HepG2 (cell line): ENCODE measurements around the gene NPHP4.
"Not testable (repeated sequence)": the region's sequence is repeated elsewhere in the genome, so short reads cannot be mapped to it uniquely, and the experiment has no call there.

Source experiments
- KDM4B ChIP-seq: sonication (generic); formaldehyde crosslinking; IDR thresholded peaks from 2 replicates; pipeline ENCODE4 v1.4.0; 2020; ENCODE audit warnings: missing genetic modification reagents
- NR2F6 ChIP-seq, 2 experiments: IDR thresholded peaks; 2 replicates each; pipeline ENCODE4 v1.6.1; 2016; ENCODE audit warnings: antibody characterized with exemption in 1 of 2, mild to moderate bottlenecking in 1 of 2
- REXO4 ChIP-seq: sonication (generic); formaldehyde crosslinking; IDR thresholded peaks from 2 replicates; pipeline ENCODE4 v1.8.0; 2022; ENCODE audit warnings: missing genetic modification reagents, mild to moderate bottlenecking, borderline replicate concordance
- SIN3A ChIP-seq: IDR thresholded peaks from 2 replicates; pipeline ENCODE4 v1.6.1; 2011; ENCODE audit warnings: low read depth, mild to moderate bottlenecking, control low read depth, low read length, borderline replicate concordance
- TAF1 ChIP-seq: sonication (generic); formaldehyde crosslinking; IDR thresholded peaks from 2 replicates; pipeline ENCODE4 v1.4.0; 2020; ENCODE audit warnings: missing genetic modification reagents
- TARDBP ChIP-seq: sonication (generic); formaldehyde crosslinking; IDR thresholded peaks from 2 replicates; pipeline ENCODE4 v1.8.0; 2022; ENCODE audit warnings: mild to moderate bottlenecking, missing genetic modification reagents
- TCF7L2 ChIP-seq: IDR thresholded peaks from 2 replicates; pipeline ENCODE4 v1.6.1; 2011; ENCODE audit warnings: mild to moderate bottlenecking, low read depth, low read length, moderate library complexity
- ZNF224 ChIP-seq: sonication (generic); formaldehyde crosslinking; IDR thresholded peaks from 2 replicates; pipeline ENCODE4 v1.5.0; 2020; ENCODE audit warnings: mild to moderate bottlenecking, missing genetic modification reagents
- ZNF468 ChIP-seq: sonication (generic); formaldehyde crosslinking; IDR thresholded peaks from 2 replicates; pipeline ENCODE4 v1.8.0; 2022; ENCODE audit warnings: mild to moderate bottlenecking, moderate library complexity, missing genetic modification reagents
- ZNF747 ChIP-seq: sonication (generic); formaldehyde crosslinking; IDR thresholded peaks from 2 replicates; pipeline ENCODE4 v1.8.1; 2023; ENCODE audit warnings: missing genetic modification reagents, mild to moderate bottlenecking, borderline replicate concordance
- TF ChIP-seq, protein P1 (sequence below): sonication (generic); formaldehyde crosslinking; IDR thresholded peaks from 2 replicates; pipeline ENCODE4 v1.5.0; 2020; ENCODE audit warnings: mild to moderate bottlenecking, missing genetic modification reagents, moderate library complexity

DNA sequence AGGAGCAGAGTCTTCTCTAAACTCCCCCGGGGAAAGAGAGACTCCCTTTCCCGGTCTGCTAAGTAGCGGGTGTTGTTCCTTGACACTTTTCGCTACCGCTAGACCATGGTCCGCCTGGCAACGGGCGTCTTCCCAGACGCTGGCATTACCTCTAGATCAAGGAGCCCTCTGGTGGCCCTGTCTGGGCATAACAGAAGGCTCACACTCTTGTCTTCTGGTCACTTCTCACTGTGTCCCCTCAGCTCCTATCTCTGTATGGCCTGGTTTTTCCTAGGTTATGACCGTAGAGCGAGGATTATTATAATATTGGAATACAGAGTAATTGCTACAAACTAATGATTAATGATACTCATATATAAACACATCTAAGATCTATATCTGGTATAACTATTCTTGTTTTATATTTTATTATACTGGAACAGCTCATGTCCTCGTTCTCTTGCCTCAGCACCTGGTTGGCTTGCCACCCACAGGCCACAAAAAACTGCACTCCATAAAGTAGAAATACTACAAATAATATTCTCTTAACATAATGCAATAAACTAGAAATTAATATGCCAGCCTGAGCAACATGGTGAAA is 98.4 kb downstream of the NPHP4 start:
- TF ChIP-seq TAF1 (CRISPR knock-in tag); TARDBP; ZNF468 (CRISPR knock-in tag); TCF7L2; KDM4B (CRISPR knock-in tag); SIN3A; ZNF747 (CRISPR knock-in tag); NR2F6 (IDR thresholded peaks at IDR 0.05); NR2F6 (CRISPR knock-in tag; IDR thresholded peaks at IDR 0.05); ZNF224 (CRISPR knock-in tag); REXO4 (CRISPR knock-in tag): not testable (repeated sequence)
- TF ChIP-seq, protein P1, sequence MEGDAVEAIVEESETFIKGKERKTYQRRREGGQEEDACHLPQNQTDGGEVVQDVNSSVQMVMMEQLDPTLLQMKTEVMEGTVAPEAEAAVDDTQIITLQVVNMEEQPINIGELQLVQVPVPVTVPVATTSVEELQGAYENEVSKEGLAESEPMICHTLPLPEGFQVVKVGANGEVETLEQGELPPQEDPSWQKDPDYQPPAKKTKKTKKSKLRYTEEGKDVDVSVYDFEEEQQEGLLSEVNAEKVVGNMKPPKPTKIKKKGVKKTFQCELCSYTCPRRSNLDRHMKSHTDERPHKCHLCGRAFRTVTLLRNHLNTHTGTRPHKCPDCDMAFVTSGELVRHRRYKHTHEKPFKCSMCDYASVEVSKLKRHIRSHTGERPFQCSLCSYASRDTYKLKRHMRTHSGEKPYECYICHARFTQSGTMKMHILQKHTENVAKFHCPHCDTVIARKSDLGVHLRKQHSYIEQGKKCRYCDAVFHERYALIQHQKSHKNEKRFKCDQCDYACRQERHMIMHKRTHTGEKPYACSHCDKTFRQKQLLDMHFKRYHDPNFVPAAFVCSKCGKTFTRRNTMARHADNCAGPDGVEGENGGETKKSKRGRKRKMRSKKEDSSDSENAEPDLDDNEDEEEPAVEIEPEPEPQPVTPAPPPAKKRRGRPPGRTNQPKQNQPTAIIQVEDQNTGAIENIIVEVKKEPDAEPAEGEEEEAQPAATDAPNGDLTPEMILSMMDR (CRISPR knock-in tag) = peak; percentile 50
